GM20431 (cell line): ENCODE results near the gene KIFC3.
"Not testable (repeated sequence)": the region's sequence is repeated elsewhere in the genome, so short reads cannot be mapped to it uniquely, and the experiment has no call there.

ENCODE experiments used
- in situ Hi-C: fragments of 300-500 bp; cut with MseI, MboI; formaldehyde crosslinking; loops from one replicate; pipeline ENCODE4 v1.15.0; 2020; ENCODE audit warnings: low sequenced_read_pairs; ENCODE audit not compliant: unreplicated experiment

KIFC3 gene

GRCh38 chr16:57802341-57803133 lies at the start of gene KIFC3:
Gene KIFC3 (minus strand): TSS chr16:57802491. CDS start chr16:57798243, 4,248 bp downstream.
- in situ Hi-C loops: no loop called here

GRCh38 chr16:57848181-57848580 lies 45.9 kb upstream of the KIFC3 start:
- in situ Hi-C loops: no loop called here

- in situ Hi-C loops: not testable (repeated sequence)
These were observed 44.6 kb upstream of the KIFC3 start for GRCh38 chr16:57846931-57847330.

GRCh38 chr16:57846078-57846697 lies 43.9 kb upstream of the KIFC3 start:
- in situ Hi-C loops: no loop called here

GRCh38 chr16:57845115-57845514 lies 42.8 kb upstream of the KIFC3 start:
- in situ Hi-C loops: no loop called here

- in situ Hi-C loops: no loop called here
These were observed 42.2 kb upstream of the KIFC3 start for GRCh38 chr16:57844416-57845030.

GRCh38 chr16:57843400-57843799 lies 41.1 kb upstream of the KIFC3 start:
- in situ Hi-C loops: no loop called here

- in situ Hi-C loops: no loop called here
These were observed 40.3 kb upstream of the KIFC3 start for GRCh38 chr16:57842601-57843000.

GRCh38 chr16:57840833-57841232 lies 38.5 kb upstream of the KIFC3 start:
- in situ Hi-C loops: no loop called here

GRCh38 chr16:57838161-57838560 lies 35.9 kb upstream of the KIFC3 start:
- in situ Hi-C loops: no loop called here

- in situ Hi-C loops: no loop called here
These were observed 35.2 kb upstream of the KIFC3 start for GRCh38 chr16:57837305-57838125.

- in situ Hi-C loops: not testable (repeated sequence)
These were observed 33.1 kb upstream of the KIFC3 start for GRCh38 chr16:57835439-57835838.

- in situ Hi-C loops: no loop called here
These were observed 32.6 kb upstream of the KIFC3 start for GRCh38 chr16:57834936-57835335.

GRCh38 chr16:57830890-57831484 lies 28.7 kb upstream of the KIFC3 start:
- in situ Hi-C loops: no loop called here

- in situ Hi-C loops: no loop called here
These were observed 27.7 kb upstream of the KIFC3 start for GRCh38 chr16:57829969-57830360.

GRCh38 chr16:57828272-57829161 lies 26.2 kb upstream of the KIFC3 start:
- in situ Hi-C loops: no loop called here

- in situ Hi-C loops: no loop called here
These were observed 24.7 kb upstream of the KIFC3 start for GRCh38 chr16:57826706-57827625.

- in situ Hi-C loops: no loop called here
These were observed 23.8 kb upstream of the KIFC3 start for GRCh38 chr16:57826052-57826451.
